ENCODE measurements around the gene LCE3B. TPM values are rescaled to one million over a fixed set of nuclear protein-coding genes. Genes with fewer than 3 reads are reported as not detected.

The LCE3B gene
- total and polyA plus RNA-seq, 2 donors from 2014 or later: not detected

GRCh38 chr1:152582647-152583046, 31.0 kb upstream of the LCE3B start:
- Histone ChIP-seq H3K27ac (ENCODE audit: low read depth in 2 of 2, low read length in 2 of 2) (no peak overlapping the region), H3K9ac (ENCODE audit: low read length in 3 of 3) (no peak overlapping the region), H3K27me3 (ENCODE audit: control insufficient read depth, insufficient read depth, low read length) (no peaks in the 10 kb centered on the region), H3K9me3 (ENCODE audit: control insufficient read depth in 2 of 3, insufficient read depth in 1 of 3, low read length in 3 of 3) (no peaks in the 10 kb centered on the region), H3K36me3 (ENCODE audit: control insufficient read depth in 2 of 3, insufficient read depth in 3 of 3, low read length in 3 of 3) (no peaks in the 10 kb centered on the region), H3K4me1 (ENCODE audit: control insufficient read depth in 2 of 3, insufficient read depth in 2 of 3, low read depth in 1 of 3, low read length in 3 of 3) (no peaks in the 10 kb centered on the region), H3K4me3 (ENCODE audit: low read length in 3 of 3) (no peak overlapping the region)
- DNase-seq (no peak), FAIRE-seq (no peak)
- no peak for TF ChIP-seq CTCF (IDR thresholded peaks at IDR 0.05; ENCODE audit: borderline replicate concordance, extremely low read depth, insufficient read depth)
- intact Hi-C loops (cut with DNase I): no loop called here

- intact Hi-C loops (cut with DNase I): no loop called here
- Histone ChIP-seq H3K27me3 (ENCODE audit: control insufficient read depth, insufficient read depth, low read length) (no peaks in the 10 kb centered on the region), H3K4me3 (ENCODE audit: low read length in 3 of 3) (no peak overlapping the region), H3K36me3 (ENCODE audit: control insufficient read depth in 2 of 3, insufficient read depth in 3 of 3, low read length in 3 of 3) (no peaks in the 10 kb centered on the region), H3K9me3 (ENCODE audit: control insufficient read depth in 2 of 3, insufficient read depth in 1 of 3, low read length in 3 of 3) (no peaks in the 10 kb centered on the region), H3K27ac (ENCODE audit: low read depth in 2 of 2, low read length in 2 of 2) (no peak overlapping the region), H3K4me1 (ENCODE audit: control insufficient read depth in 2 of 3, insufficient read depth in 2 of 3, low read depth in 1 of 3, low read length in 3 of 3) (no peaks in the 10 kb centered on the region), H3K9ac (ENCODE audit: low read length in 3 of 3) (no peak overlapping the region)
- no peak for TF ChIP-seq CTCF (IDR thresholded peaks at IDR 0.05; ENCODE audit: borderline replicate concordance, extremely low read depth, insufficient read depth)
- DNase-seq (no peak), FAIRE-seq (no peak)
Measured at GRCh38 chr1:152585586-152585985, 28.0 kb upstream of the LCE3B start.

- no peak for TF ChIP-seq CTCF (IDR thresholded peaks at IDR 0.05; ENCODE audit: borderline replicate concordance, extremely low read depth, insufficient read depth)
- no peak for FAIRE-seq
- Histone ChIP-seq H3K27me3 (ENCODE audit: control insufficient read depth, insufficient read depth, low read length) (no peaks in the 10 kb centered on the region), H3K9me3 (ENCODE audit: control insufficient read depth in 2 of 3, insufficient read depth in 1 of 3, low read length in 3 of 3) (peaks cover 0 to 3% (median 0%) of the 10 kb centered on the region in 3 donors), H3K36me3 (ENCODE audit: control insufficient read depth in 2 of 3, insufficient read depth in 3 of 3, low read length in 3 of 3) (no peaks in the 10 kb centered on the region), H3K4me3 (ENCODE audit: low read length in 3 of 3) (no peak overlapping the region), H3K9ac (ENCODE audit: low read length in 3 of 3) (no peak overlapping the region), H3K4me1 (ENCODE audit: control insufficient read depth in 2 of 3, insufficient read depth in 2 of 3, low read depth in 1 of 3, low read length in 3 of 3) (no peaks in the 10 kb centered on the region), H3K27ac (ENCODE audit: low read depth in 2 of 2, low read length in 2 of 2) (no peak overlapping the region)
- intact Hi-C loops (cut with DNase I): no loop called here
- no peak for DNase-seq
Measured at GRCh38 chr1:152596986-152597385, 16.6 kb upstream of the LCE3B start.

GRCh38 chr1:152599934-152600333, 13.7 kb upstream of the LCE3B start, which contains the start of gene LCE3C:
LCE3C (plus strand) TSS chr1:152600234; CDS start chr1:152600732, 498 bp downstream.
- no peak for FAIRE-seq
- intact Hi-C loops (cut with DNase I): no loop called here

More at GRCh38 chr1:152599934-152600333, 13.7 kb upstream of the LCE3B start, which contains the start of gene LCE3C:
- Histone ChIP-seq H3K27me3 (ENCODE audit: control insufficient read depth, insufficient read depth, low read length) (no peaks in the 10 kb centered on the region), H3K27ac (ENCODE audit: low read depth in 2 of 2, low read length in 2 of 2) (no peak within 1 kb of the TSS), H3K4me3 (ENCODE audit: low read length in 3 of 3) (no peak within 1 kb of the TSS), H3K9ac (ENCODE audit: low read length in 3 of 3) (no peak within 1 kb of the TSS), H3K4me1 (ENCODE audit: control insufficient read depth in 2 of 3, insufficient read depth in 2 of 3, low read depth in 1 of 3, low read length in 3 of 3) (no peaks in the 10 kb centered on the region), H3K36me3 (ENCODE audit: control insufficient read depth in 2 of 3, insufficient read depth in 3 of 3, low read length in 3 of 3) (no peaks in the 10 kb centered on the region), H3K9me3 (ENCODE audit: control insufficient read depth in 2 of 3, insufficient read depth in 1 of 3, low read length in 3 of 3) (peaks cover 0 to 3% (median 0%) of the 10 kb centered on the region in 3 donors)
- TF ChIP-seq CTCF (IDR thresholded peaks at IDR 0.05; ENCODE audit: borderline replicate concordance, extremely low read depth, insufficient read depth): no peak
- DNase-seq: no peak
